ENCODE measurements around the gene CCDC120.

CCDC120 gene

GRCh38 chrX:49058794-49059193, at the start of gene CCDC120:
TSS of gene CCDC120 (plus strand) at chrX:49058999. CDS start at chrX:49062042, 3,043 bp downstream.
- TF ChIP-seq GATA2 (IDR thresholded peaks at IDR 0.05; ENCODE audit: low read depth, low read length) (no peak), GATA3 (IDR thresholded peaks at IDR 0.05; ENCODE audit: low read depth, low read length) (no peak)

- TF ChIP-seq GATA2 (IDR thresholded peaks at IDR 0.05; ENCODE audit: low read depth, low read length) (no peak), GATA3 (IDR thresholded peaks at IDR 0.05; ENCODE audit: low read depth, low read length) (no peak)
Measured at GRCh38 chrX:49019050-49019449, 39.7 kb upstream of the CCDC120 start.

GRCh38 chrX:49019599-49020249, 39.1 kb upstream of the CCDC120 start:
- TF ChIP-seq GATA3 (IDR thresholded peaks at IDR 0.05; ENCODE audit: low read depth, low read length), result no peak
- no peak for TF ChIP-seq GATA2 (IDR thresholded peaks at IDR 0.05; ENCODE audit: low read depth, low read length)

GRCh38 chrX:49029876-49030275, 28.9 kb upstream of the CCDC120 start:
- TF ChIP-seq GATA3 (IDR thresholded peaks at IDR 0.05; ENCODE audit: low read depth, low read length), result no peak
- TF ChIP-seq GATA2 (IDR thresholded peaks at IDR 0.05; ENCODE audit: low read depth, low read length), result no peak

GRCh38 chrX:49030283-49030682, 28.5 kb upstream of the CCDC120 start:
- TF ChIP-seq GATA3 (IDR thresholded peaks at IDR 0.05; ENCODE audit: low read depth, low read length) (no peak), GATA2 (IDR thresholded peaks at IDR 0.05; ENCODE audit: low read depth, low read length) (no peak)

GRCh38 chrX:49037883-49038475, 20.8 kb upstream of the CCDC120 start:
- no peak for TF ChIP-seq GATA2 (IDR thresholded peaks at IDR 0.05; ENCODE audit: low read depth, low read length)

- TF ChIP-seq GATA2 (IDR thresholded peaks at IDR 0.05; ENCODE audit: low read depth, low read length) (no peak), GATA3 (IDR thresholded peaks at IDR 0.05; ENCODE audit: low read depth, low read length) (no peak)
Measured at GRCh38 chrX:49039598-49040375, 19.0 kb upstream of the CCDC120 start.

- TF ChIP-seq GATA3 (IDR thresholded peaks at IDR 0.05; ENCODE audit: low read depth, low read length) (no peak), GATA2 (IDR thresholded peaks at IDR 0.05; ENCODE audit: low read depth, low read length) (no peak)
Measured at GRCh38 chrX:49040376-49040955, 18.3 kb upstream of the CCDC120 start.

- no peak for TF ChIP-seq GATA3 (IDR thresholded peaks at IDR 0.05; ENCODE audit: low read depth, low read length)
- TF ChIP-seq GATA2 (IDR thresholded peaks at IDR 0.05; ENCODE audit: low read depth, low read length), result peak; percentile 24; the same call in 1 of the 2 replicates
Measured at GRCh38 chrX:49041744-49042580, 16.8 kb upstream of the CCDC120 start.

GRCh38 chrX:49042581-49043219, 16.1 kb upstream of the CCDC120 start:
- TF ChIP-seq GATA3 (IDR thresholded peaks at IDR 0.05; ENCODE audit: low read depth, low read length) (no peak), GATA2 (IDR thresholded peaks at IDR 0.05; ENCODE audit: low read depth, low read length) (no peak)

- TF ChIP-seq GATA3 (IDR thresholded peaks at IDR 0.05; ENCODE audit: low read depth, low read length), result no peak
- TF ChIP-seq GATA2 (IDR thresholded peaks at IDR 0.05; ENCODE audit: low read depth, low read length), result no peak
Measured at GRCh38 chrX:49043220-49043986, 15.4 kb upstream of the CCDC120 start, which contains the start of gene TFE3. TSS of gene TFE3 (minus strand) at chrX:49043357. CDS start at chrX:49043226, 131 bp downstream.

GRCh38 chrX:49043987-49044281, 14.9 kb upstream of the CCDC120 start:
- TF ChIP-seq GATA3 (IDR thresholded peaks at IDR 0.05; ENCODE audit: low read depth, low read length), result no peak
- TF ChIP-seq GATA2 (IDR thresholded peaks at IDR 0.05; ENCODE audit: low read depth, low read length), result no peak

Data from SH-SY5Y (cell line).